Measurements from ENCODE around the gene ZC3H12C. TPM values are rescaled to one million over a fixed set of nuclear protein-coding genes. Genes with fewer than 3 reads are reported as not detected.

ZC3H12C gene
- total RNA-seq, 1 donor from 2014 or later, result 14.8 TPM

DNA sequence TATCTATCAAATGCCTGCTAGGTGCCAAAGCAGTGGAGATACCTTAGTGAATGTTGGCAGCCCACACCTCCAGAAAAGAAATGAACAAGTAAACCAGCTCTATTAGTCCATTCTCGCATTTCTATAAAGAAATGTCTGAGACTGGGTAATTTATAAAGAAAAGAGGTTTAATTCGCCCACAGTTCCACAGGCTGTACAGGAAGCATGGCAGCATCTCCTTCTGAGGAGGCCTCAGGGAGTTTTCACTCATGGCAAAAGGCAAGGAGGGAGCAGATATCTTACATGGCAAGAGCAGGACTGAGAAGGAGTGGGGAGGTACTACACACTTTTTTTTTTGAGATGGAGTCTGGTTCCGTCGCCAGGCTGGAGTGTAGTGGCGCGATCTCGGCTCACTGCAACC lies 18.7 kb upstream of the ZC3H12C start:
- no peak overlapping the region for H3K4me3 ChIP-seq
- H3K9me3 ChIP-seq, result no peaks in the 10 kb centered on the region
- TF ChIP-seq, protein P1, sequence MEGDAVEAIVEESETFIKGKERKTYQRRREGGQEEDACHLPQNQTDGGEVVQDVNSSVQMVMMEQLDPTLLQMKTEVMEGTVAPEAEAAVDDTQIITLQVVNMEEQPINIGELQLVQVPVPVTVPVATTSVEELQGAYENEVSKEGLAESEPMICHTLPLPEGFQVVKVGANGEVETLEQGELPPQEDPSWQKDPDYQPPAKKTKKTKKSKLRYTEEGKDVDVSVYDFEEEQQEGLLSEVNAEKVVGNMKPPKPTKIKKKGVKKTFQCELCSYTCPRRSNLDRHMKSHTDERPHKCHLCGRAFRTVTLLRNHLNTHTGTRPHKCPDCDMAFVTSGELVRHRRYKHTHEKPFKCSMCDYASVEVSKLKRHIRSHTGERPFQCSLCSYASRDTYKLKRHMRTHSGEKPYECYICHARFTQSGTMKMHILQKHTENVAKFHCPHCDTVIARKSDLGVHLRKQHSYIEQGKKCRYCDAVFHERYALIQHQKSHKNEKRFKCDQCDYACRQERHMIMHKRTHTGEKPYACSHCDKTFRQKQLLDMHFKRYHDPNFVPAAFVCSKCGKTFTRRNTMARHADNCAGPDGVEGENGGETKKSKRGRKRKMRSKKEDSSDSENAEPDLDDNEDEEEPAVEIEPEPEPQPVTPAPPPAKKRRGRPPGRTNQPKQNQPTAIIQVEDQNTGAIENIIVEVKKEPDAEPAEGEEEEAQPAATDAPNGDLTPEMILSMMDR (IDR thresholded peaks at IDR 0.05), result no peak
- H3K36me3 ChIP-seq, result no peaks in the 10 kb centered on the region
- ATAC-seq (no peak), DNase-seq (no peak)
- H3K27me3 ChIP-seq, result no peaks in the 10 kb centered on the region
- H3K4me1 ChIP-seq, result peaks cover 2% of the 10 kb centered on the region
- intact Hi-C loops (cut with DNase I), result no loop called here
- no peak overlapping the region for H3K27ac ChIP-seq

GRCh38 chr11:110075105-110075846 lies 17.9 kb upstream of the ZC3H12C start:
- no peaks in the 10 kb centered on the region for H3K9me3 ChIP-seq
- TF ChIP-seq, protein P1 (IDR thresholded peaks at IDR 0.05), result no peak
- H3K36me3 ChIP-seq, result no peaks in the 10 kb centered on the region
- no peaks in the 10 kb centered on the region for H3K4me1 ChIP-seq
- DNase-seq (no peak), ATAC-seq (no peak)
- H3K27ac ChIP-seq, result no peak overlapping the region
- H3K4me3 ChIP-seq, result no peak overlapping the region
- intact Hi-C loops (cut with DNase I), result no loop called here
- no peaks in the 10 kb centered on the region for H3K27me3 ChIP-seq

DNA sequence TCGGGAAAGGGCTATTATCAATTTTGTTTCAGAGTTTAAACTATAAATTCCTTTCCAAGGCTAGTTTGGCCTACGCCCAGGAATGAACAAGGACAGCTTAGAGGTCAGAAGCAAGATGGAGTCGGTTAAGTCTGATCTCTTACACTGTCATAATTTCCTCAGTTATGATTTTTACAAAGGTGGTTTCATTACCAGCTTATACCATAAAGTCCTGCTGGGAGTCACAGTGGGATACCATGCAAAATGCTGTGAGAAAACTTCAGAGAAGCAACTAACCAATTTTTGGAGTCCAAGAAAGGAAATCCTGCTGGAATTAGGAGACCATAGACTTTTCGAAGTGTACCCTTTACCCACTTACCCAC lies 17.4 kb upstream of the ZC3H12C start:
- no peaks in the 10 kb centered on the region for H3K27me3 ChIP-seq
- H3K27ac ChIP-seq, result no peak overlapping the region
- no peaks in the 10 kb centered on the region for H3K36me3 ChIP-seq
- no peak overlapping the region for H3K4me3 ChIP-seq
- H3K9me3 ChIP-seq, result no peaks in the 10 kb centered on the region
- TF ChIP-seq, protein P1 (IDR thresholded peaks at IDR 0.05), result no peak
- DNase-seq (no peak), ATAC-seq (no peak)
- no peaks in the 10 kb centered on the region for H3K4me1 ChIP-seq
- intact Hi-C loops (cut with DNase I), result no loop called here

DNA sequence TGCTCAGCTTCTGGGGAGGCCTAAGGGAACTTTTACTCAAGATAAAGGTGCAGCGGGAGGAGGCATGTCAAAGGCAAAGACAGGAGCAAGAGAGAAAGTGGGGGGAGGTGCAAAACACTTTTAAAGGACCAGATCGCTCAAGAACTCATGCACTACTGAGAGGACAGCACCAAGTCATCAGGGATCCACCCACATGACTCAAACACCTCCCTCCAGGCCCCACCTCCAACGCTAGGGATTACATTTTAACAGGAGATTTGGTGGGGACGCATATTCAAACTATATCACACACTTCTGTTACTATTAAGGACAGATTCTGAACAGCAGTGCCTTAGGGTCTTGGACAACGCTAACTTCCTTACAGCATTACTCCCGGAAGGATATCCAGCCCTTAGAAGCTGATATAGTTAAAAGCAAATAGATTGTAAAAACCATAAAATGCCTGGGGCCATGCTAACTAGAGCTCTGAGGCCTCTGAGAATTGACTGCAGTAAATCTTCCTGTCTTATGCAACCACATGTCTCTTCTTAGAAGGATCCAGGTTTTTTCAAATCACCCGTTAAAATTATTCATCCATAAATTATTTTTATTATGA lies 16.7 kb upstream of the ZC3H12C start:
- intact Hi-C loops (cut with DNase I), result no loop called here
- Histone ChIP-seq H3K4me1 (no peaks in the 10 kb centered on the region), H3K27me3 (no peaks in the 10 kb centered on the region), H3K27ac (no peak overlapping the region), H3K9me3 (no peaks in the 10 kb centered on the region), H3K36me3 (no peaks in the 10 kb centered on the region), H3K4me3 (no peak overlapping the region)
- ATAC-seq (no peak), DNase-seq (no peak)
- TF ChIP-seq, protein P1 (IDR thresholded peaks at IDR 0.05), result no peak

DNA sequence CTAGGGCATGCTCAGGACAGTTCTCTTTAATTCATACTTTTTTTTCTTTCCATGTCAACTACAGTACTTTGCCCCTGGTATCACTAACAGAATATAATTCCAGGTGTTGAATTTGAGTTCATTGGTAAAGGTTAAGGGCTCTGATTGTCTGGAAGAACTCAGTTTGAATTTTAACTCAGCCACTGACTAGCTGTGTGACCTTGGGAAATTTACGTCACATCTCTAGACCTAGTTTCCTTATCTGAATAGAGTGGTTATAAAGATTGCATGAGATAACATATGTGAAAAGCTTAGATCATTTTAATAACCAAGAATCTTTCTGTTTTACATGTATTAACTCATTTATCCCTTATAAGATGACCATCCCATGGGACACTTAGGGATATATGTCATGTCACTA lies 15.8 kb upstream of the ZC3H12C start:
- Histone ChIP-seq H3K4me3 (no peak overlapping the region), H3K36me3 (no peaks in the 10 kb centered on the region), H3K27me3 (no peaks in the 10 kb centered on the region), H3K9me3 (no peaks in the 10 kb centered on the region), H3K4me1 (no peaks in the 10 kb centered on the region), H3K27ac (no peak overlapping the region)
- DNase-seq (no peak), ATAC-seq (no peak)
- intact Hi-C loops (cut with DNase I), result no loop called here
- TF ChIP-seq, protein P1 (IDR thresholded peaks at IDR 0.05), result no peak

All from upper lobe of right lung (tissue), 1 donor.